Mesothelial cell of epicardium (in vitro differentiated cells): ENCODE results near the gene ADAM22. TPM values are rescaled to one million over a fixed set of nuclear protein-coding genes. Genes with fewer than 3 reads are reported as not detected.
"Not testable (repeated sequence)": the region's sequence is repeated elsewhere in the genome, so short reads cannot be mapped to it uniquely, and the experiment has no call there.

Experiments
- DNase-seq, 2 experiments: peaks; one replicate each; pipeline ENCODE4 v3.0.0; 2021; ENCODE audit warnings: low spot score in 2 of 2; ENCODE audit not compliant: unreplicated experiment in 2 of 2
- H3K27ac Mint-ChIP-seq: 2 replicates; pipeline ENCODE4 v1.8.0; 2021; ENCODE audit warnings: mixed read lengths
- H3K27me3 Mint-ChIP-seq: 2 replicates; pipeline ENCODE4 v1.8.0; 2021; ENCODE audit warnings: low read depth, mixed read lengths
- H3K36me3 Mint-ChIP-seq: 2 replicates; pipeline ENCODE4 v1.8.0; 2021; ENCODE audit warnings: mixed read lengths
- H3K4me1 Mint-ChIP-seq: 2 replicates; pipeline ENCODE4 v1.8.0; 2021; ENCODE audit warnings: mixed read lengths
- H3K4me3 Mint-ChIP-seq: 2 replicates; pipeline ENCODE4 v1.8.0; 2021; ENCODE audit warnings: mild to moderate bottlenecking, moderate library complexity, mixed read lengths
- H3K9me3 Mint-ChIP-seq: 2 replicates; pipeline ENCODE4 v1.8.0; 2021; ENCODE audit warnings: mixed read lengths
- CTCF ChIP-seq: fragments of 200-600 bp; sonication (generic); IDR thresholded peaks from one replicate; pipeline ENCODE4 v1.5.0; 2021; ENCODE audit warnings: antibody characterized with exemption; ENCODE audit not compliant: unreplicated experiment
- total RNA-seq: library from RNA; stranded (reverse); gene quantifications from 3 replicates; pipeline ENCODE4 v1.2.1, GENCODE V29; 2021

Gene ADAM22
- total RNA-seq, 1 donor from 2014 or later = 6.3 TPM

GRCh38 chr7:87912121-87912520, 21.9 kb upstream of the ADAM22 start:
- peaks cover 5% of the 10 kb centered on the region for H3K36me3 Mint-ChIP-seq
- H3K27ac Mint-ChIP-seq = no peak overlapping the region
- H3K9me3 Mint-ChIP-seq = peaks cover 4% of the 10 kb centered on the region
- no peak for DNase-seq
- no peak for TF ChIP-seq CTCF
- H3K4me1 Mint-ChIP-seq = peaks cover 6% of the 10 kb centered on the region
- no peaks in the 10 kb centered on the region for H3K27me3 Mint-ChIP-seq
- no peak overlapping the region for H3K4me3 Mint-ChIP-seq

- Mint-ChIP-seq H3K36me3 (no peaks in the 10 kb centered on the region), H3K4me1 (peaks cover 4% of the 10 kb centered on the region), H3K27ac (no peak overlapping the region), H3K27me3 (no peaks in the 10 kb centered on the region), H3K4me3 (no peak overlapping the region), H3K9me3 (peaks cover 4% of the 10 kb centered on the region)
- DNase-seq = no peak
- TF ChIP-seq CTCF = no peak
Measured at GRCh38 chr7:87918740-87919139, 15.3 kb upstream of the ADAM22 start.

DNA sequence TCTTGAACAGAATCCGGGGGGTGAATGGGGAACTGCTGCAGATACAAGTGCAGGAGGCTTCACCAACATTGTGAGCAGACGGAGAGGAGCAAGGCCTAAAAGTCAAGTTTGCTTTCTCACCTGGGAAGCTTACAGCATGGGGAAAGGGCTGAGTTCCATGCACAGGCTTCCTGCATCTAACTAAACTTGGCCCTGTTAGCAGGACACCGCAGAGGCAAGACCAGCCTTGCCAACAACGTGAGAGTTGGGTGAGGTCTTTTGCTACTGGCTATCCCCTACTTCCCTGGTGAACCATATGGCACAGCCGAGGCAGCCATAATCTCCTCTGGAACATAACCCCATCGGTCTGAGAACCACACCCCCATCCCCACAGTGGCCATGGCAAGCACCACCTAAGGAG, 14.2 kb upstream of the ADAM22 start:
- Mint-ChIP-seq H3K9me3 (peaks cover 4% of the 10 kb centered on the region), H3K27ac (no peak overlapping the region), H3K36me3 (no peaks in the 10 kb centered on the region), H3K27me3 (no peaks in the 10 kb centered on the region), H3K4me1 (peaks cover 4% of the 10 kb centered on the region), H3K4me3 (no peak overlapping the region)
- TF ChIP-seq CTCF = no peak
- DNase-seq = no peak

DNA sequence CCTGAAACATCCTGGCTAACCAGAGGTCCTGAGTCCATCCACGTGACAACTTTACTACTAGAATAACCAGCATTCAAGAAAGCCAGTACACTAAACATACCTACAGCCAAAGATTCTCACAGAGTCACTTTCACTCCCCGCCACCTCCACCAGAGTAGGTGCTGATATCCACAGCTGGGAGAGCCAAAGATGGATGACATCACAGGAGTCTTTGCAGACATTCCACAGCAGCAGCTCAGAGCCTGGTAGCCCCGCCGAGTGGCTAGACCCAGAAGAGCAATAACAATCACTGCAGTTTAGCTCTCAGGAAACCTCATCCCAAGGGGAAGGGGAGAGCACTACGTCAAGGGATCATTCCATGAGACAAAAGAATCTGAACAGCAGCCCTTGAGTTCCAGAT, 13.5 kb upstream of the ADAM22 start:
- TF ChIP-seq CTCF = no peak
- no peak for DNase-seq
- Mint-ChIP-seq H3K4me3 (no peak overlapping the region), H3K27me3 (no peaks in the 10 kb centered on the region), H3K27ac (no peak overlapping the region), H3K9me3 (peaks cover 4% of the 10 kb centered on the region), H3K4me1 (peaks cover 4% of the 10 kb centered on the region), H3K36me3 (no peaks in the 10 kb centered on the region)

- not testable (repeated sequence) for H3K36me3 Mint-ChIP-seq, H3K4me1 Mint-ChIP-seq, H3K27me3 Mint-ChIP-seq, H3K9me3 Mint-ChIP-seq, DNase-seq, H3K27ac Mint-ChIP-seq, H3K4me3 Mint-ChIP-seq
Measured at GRCh38 chr7:87922759-87923395, 11.2 kb upstream of the ADAM22 start.

DNA sequence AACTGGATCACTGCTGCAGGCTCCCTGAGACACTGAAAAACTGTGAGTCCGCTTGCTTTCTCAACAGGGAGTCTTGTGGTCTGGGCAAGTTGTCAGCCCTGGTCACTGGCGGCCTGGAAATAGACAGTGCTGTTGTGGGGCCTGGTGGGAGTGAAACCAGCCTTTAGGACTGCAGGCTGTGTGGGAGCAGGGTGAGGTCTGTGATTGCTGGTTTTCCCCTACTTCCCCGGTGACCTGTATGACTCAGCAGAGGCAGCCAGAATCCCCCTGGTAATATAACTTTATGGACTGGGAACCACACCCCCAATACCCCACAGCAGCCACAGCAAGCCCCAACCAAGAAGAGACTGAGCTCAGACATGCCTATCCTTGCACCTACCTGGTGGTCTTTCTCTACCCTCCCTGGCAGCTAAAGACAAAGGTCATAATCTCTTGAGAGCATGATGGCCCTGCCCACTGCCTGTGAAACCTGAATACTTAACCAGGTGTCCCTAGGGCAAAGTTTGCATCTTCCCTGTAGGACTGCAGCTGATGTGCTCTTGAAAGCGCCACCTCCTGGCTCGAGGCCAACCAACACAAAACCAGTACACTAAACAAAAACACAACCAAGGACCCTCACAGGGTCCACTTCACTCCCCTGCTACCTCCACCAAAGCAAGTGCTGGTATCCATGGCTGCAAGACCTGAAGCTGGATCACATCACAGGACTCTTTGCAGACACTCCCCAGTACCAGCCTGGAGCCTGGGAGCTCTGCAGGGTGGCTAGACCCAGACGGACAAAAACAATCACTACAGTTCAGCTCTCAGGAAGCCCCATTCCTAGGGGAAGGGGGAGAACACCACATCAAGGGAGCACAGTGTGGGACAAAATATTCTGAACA, 7.2 kb upstream of the ADAM22 start:
- Mint-ChIP-seq H3K27me3 (peaks cover 20% of the 10 kb centered on the region), H3K27ac (no peak overlapping the region), H3K36me3 (no peaks in the 10 kb centered on the region), H3K4me3 (no peak overlapping the region), H3K4me1 (no peaks in the 10 kb centered on the region), H3K9me3 (peaks cover 4% of the 10 kb centered on the region)
- no peak for DNase-seq
- no peak for TF ChIP-seq CTCF
